Activated CD8-positive, alpha-beta memory T cell treated with anti-CD3 and anti-CD28 coated beads, Interleukin-2, amount 50 U/mL, for 1 hour (primary cell): ENCODE results near the gene TBC1D16.

ENCODE experiments used
- DNase-seq: peaks from one replicate; pipeline ENCODE4 v3.0.0-alpha.2; 2020; ENCODE audit errors: extremely low read depth

TBC1D16 gene

DNA sequence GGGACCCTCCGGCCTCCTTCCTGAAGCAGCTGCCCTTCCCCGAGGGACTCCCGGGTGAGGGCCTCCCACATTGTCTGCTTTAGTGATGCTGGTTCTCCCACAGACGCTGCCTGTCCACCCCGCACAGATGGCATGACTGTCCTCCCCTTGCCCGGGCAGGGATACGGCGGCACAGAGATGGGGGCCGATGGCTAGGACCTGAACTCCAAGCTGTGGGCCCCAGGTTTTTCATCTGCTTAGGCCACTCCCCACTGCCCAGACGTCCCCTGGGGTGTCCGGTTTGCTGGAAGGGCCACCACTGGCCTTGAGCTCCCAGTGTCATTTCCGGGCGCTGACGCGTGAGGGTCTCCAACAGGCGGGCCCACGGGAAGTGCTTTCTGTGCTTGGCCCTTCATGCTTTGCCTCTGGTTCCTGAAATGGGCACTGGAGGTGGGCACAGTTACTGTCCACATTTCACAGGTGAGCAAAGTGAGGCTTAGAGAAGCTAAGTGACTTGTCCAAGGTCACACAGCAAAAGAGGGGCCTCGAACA is 109.0 kb downstream of the TBC1D16 start:
- no peak for DNase-seq

- DNase-seq, result no peak
Observed at GRCh38 chr17:79926142-79926604, 109.5 kb downstream of the TBC1D16 start.

DNA sequence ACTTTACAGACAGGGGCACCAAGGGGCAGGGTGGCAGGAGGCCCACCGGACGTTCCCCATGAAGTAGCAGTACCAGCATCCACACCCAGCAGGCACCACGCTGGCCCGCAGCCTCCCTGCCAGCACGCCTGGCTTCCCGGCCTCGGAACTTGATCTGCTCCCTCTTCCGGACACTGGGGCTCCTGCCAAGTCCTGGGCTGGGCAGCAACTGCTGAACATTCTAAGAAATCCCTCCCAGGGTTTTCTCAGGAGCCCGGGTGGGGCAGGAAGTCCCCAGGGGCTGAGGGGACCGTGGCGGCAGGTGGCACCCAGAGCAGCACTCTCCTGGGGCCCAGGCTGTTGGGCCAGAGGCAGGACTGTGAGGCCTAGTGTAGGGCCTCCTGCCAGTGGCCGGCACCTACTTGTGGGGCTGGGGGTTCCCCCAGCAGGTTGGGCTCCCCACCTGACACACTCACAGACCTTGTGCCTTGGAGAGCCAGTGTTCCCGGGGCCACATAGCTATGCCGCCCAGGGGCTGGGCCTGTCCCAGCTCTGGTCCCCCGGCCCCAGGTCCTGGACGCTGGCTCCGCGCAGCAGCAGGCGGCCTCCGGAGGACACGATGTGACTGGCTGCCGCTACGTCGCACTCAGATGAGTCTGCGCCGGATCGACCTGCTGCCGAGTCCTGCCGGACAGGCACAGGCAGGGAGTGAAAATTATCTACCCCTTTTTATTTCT is 110.3 kb downstream of the TBC1D16 start:
- no peak for DNase-seq

DNA sequence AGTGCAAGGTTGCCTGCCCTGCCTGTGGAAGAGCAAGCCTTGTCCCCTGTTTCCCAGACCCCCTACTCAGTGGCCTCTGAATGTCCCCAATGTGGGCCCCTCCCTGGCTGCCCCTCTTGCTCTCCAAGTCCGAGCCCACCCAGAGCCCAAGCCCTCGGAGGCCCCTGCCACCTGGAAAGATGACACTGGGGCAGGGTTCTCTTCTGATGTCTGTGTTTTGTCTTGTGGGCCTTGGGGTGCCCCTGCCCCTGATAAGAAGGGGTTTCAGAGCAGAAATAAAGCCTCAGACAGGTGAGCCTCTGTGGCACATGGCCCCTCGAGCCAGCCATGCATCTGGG is 111.1 kb downstream of the TBC1D16 start:
- DNase-seq, result no peak

DNA sequence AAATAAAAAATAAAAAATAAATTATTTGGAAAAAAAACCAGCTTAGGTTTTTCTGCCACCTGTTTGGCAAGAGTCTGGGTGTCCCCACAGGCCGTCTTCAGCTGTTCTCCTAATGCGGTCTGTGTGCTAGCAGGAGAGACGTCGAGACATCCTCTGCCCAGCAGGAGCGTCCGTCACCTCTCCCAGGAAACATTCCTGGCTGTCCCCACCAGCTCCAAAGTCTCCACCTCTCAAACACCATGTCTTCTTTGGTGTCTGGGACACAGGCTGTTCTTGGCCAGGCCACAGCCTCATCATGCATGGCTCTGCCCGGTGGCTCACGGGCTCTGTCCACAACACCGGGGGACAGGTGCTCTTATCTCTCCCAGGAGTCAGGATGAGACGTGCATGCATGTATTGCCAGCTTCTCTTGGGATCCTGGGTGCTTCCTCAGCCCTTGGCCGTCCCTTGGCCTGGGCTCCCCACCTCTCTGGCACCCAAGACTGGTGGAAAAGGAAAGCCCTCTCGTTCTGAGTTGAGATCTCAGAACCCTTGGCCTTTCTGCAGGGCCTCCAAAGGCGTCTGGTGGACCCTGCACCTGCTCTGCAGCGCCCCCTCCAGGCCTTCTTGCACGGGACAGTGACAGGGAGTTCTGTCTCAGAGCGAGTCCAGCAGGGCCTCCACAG is 111.6 kb downstream of the TBC1D16 start:
- no peak for DNase-seq

DNA sequence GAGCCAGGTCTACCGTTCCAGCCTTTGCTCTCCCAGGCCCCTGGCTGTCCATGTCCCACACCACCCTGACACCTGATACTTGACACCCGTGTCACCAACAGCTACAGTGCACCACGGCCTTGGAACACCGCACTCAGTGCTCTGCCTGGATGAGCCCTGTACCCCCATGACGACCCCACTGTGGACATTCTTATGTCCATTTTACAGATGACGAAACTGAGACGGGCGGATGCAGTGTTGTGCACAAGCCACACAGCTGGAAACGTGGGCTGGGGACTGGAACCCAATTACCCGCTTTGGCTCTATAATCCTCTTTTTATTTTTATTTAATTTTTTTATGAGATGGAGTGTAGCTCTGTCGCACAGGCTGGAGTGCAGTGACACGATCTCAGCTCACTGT is 112.9 kb downstream of the TBC1D16 start:
- DNase-seq, result no peak

DNA sequence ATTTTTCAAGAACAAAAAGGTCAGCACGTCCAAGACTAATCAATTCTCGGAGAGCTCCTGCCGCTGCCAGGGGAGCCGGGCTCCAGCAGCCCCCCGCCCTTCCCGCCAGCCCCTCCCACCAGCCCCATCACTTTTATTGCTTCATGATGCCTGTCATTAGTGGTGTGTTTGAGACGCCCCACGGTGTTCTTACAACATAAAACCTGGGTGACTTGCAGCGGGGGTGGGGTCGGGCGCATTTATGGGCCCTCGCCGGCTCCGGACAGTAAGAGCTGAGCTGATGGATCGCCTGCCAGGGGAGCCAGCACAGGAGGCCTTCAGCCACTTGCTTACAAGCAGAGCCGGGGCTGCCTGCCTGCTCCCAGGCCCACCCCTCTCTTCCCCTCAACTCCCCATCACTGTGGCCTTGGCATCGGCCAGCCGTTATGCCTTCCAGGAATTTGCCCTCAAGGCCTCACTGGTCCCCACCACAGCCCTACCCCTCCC is 113.5 kb downstream of the TBC1D16 start:
- DNase-seq, result no peak

GRCh38 chr17:79921411-79922115 is 114.1 kb downstream of the TBC1D16 start:
- DNase-seq, result no peak

DNA sequence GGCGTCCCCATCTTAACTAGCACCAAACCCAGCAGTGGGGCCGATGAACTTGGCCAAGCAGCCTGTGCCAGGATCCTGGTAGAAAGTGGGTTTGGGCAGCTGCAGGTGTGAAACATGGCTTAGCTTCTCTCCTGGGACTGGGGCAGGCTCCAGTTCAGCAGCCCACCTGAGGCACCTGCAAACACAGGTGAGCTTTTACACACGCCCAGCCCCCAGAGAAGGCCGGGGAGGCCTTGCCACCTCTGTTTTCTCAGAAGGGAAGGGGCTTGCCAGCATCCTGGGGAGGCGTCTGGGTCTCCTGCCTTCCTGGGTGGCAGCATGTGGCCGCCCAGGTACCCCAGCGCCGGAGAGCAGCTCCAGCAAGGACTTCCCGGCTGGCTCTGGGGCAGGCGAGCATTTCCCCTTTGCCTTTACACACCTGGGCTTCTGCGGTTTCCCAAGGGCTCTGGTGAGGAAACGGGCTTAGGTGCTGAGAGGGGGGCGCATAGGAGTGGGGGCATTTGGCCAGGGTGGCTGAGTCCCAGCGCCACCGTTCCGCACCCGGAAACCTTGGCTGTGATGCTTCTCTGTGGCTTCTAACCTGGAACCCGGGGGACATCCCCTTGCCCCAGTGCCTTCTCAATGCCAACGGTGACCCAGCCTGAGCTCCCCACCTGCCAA is 114.8 kb downstream of the TBC1D16 start:
- DNase-seq, result no peak

- DNase-seq, result no peak
Observed at GRCh38 chr17:79919862-79920720, 115.6 kb downstream of the TBC1D16 start.

DNA sequence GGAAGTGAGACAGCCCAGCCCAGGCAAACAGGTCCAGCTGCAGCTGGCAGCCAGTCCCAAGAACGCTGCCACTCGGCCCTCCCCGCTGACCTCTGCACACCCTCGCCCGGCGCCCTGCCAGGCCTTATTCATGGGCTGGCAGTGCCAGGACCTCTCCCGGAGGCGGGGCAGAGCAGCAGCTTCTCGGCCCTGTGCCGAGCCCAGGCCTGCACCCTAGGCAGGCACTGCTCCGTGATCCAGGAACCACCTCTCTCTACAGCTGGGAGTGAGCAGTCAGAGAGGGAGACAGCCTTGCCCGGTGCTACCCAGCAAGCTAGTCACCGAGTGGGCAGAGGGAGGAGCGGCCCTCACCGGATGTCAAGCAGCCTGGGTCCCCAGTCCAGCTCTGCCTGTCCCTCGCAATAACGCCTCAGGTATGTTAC is 116.5 kb downstream of the TBC1D16 start:
- no peak for DNase-seq

- DNase-seq, result no peak
Observed at GRCh38 chr17:79918581-79919163, 117.0 kb downstream of the TBC1D16 start.

DNA sequence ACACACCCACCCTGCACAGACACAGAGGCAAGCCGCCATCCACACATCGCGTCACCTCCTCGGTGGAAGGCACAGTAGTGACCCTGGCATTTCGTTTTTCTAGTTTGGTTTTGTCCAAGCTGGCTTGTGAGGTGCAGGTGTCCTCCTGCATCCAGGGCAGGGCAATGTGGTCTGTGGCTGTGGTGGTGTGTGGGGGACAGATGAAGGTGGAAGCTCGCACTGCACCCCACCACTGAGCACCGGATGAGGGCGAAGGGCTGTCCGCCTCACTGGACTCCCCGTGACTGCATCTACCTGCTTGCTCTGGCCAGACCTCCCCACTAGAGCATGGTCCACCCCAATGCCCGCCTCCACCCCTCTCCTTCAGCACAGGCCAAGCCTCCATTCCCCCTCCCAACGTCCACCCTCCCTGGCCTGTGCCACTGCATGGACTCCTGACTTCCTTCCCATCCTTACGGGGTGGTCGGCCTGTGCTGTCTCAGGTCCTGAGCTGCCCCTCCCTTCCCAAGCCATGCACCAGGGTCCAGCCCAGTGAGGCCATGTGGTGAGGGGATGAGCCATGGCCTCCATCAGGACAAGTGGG is 117.7 kb downstream of the TBC1D16 start:
- DNase-seq, result no peak

GRCh38 chr17:79916991-79917901 is 118.4 kb downstream of the TBC1D16 start:
- no peak for DNase-seq

DNA sequence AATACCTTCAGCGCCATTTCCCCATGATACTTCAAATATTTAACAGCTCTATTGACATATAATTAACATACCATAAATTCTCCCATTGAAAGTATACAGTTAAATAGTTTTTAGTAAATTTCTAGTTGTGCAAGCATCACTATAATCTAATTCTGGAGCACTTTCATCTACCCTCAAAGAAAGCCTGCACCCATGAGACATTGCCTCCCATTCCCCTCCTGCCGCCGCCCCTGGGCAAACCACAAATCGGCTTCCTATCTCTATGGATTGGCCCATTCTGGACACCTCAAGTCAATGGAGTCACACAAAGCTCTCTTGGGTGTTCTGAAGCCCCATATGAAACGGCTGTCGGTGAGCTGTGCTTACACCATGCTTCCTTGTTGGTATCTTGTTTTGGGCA is 119.2 kb downstream of the TBC1D16 start:
- DNase-seq, result no peak

DNA sequence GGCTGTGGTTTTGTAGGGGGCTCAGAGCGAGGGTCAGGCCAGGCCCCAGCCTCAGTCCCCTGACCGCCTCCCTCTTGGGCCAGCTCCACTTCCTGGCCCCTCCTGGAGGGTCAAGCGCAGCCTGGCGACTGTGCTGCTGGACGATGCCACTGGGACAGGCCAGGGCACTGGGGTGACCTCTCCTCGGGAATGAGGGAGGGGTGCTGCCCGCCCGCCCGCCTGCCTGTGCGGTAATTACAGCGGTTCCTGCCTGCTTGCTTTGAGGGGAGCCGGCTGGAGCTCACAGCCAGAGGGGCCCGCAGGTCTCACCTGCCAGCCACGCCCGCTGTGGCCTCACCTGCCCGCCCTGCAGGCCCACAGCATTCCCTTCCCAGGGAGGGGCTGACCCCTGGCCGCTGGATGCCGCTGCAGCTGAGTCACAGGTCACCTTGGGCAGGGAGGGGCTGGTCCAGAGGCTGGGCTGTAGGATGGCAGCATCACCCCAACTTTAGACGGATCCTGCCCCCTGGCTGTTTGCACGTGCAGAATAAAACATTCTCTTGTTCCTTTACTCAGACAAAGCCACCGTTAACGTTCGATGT is 119.7 kb downstream of the TBC1D16 start:
- no peak for DNase-seq

- DNase-seq, result no peak
Observed at GRCh38 chr17:79914813-79915740, 120.6 kb downstream of the TBC1D16 start.
